Ishikawa (cell line): ENCODE data around the gene ZFYVE1.

Experiments
- CEBPB ChIP-seq: IDR thresholded peaks from 2 replicates; pipeline ENCODE4 v1.6.1; 2012
- CREB1 ChIP-seq: IDR thresholded peaks from 2 replicates; pipeline ENCODE4 v1.6.1; 2012; ENCODE audit warnings: low read depth
- EGR1 ChIP-seq: IDR thresholded peaks from 2 replicates; pipeline ENCODE4 v1.6.1; 2012
- EP300 ChIP-seq: IDR thresholded peaks from 2 replicates; pipeline ENCODE4 v1.6.1; 2012; ENCODE audit warnings: borderline replicate concordance
- FOXM1 ChIP-seq: IDR thresholded peaks from 2 replicates; pipeline ENCODE4 v1.6.1; 2012; ENCODE audit warnings: low read depth, borderline replicate concordance
- NFIC ChIP-seq: IDR thresholded peaks from 2 replicates; pipeline ENCODE4 v1.6.1; 2012
- RAD21 ChIP-seq: IDR thresholded peaks from 2 replicates; pipeline ENCODE4 v1.6.1; 2012; ENCODE audit warnings: low read depth
- TAF1 ChIP-seq: IDR thresholded peaks from 2 replicates; pipeline ENCODE4 v1.6.1; 2012; ENCODE audit warnings: low read depth, mild to moderate bottlenecking
- TCF12 ChIP-seq: IDR thresholded peaks from 2 replicates; pipeline ENCODE4 v1.6.1; 2012; ENCODE audit warnings: low read depth
- TEAD4 ChIP-seq: IDR thresholded peaks from 2 replicates; pipeline ENCODE4 v1.6.1; 2012
- YY1 ChIP-seq: IDR thresholded peaks from 2 replicates; pipeline ENCODE4 v1.6.1; 2012; ENCODE audit warnings: low read depth
- ZBTB7A ChIP-seq: IDR thresholded peaks from 2 replicates; pipeline ENCODE4 v1.6.1; 2012; ENCODE audit warnings: low read depth
- TF ChIP-seq, protein P1 (sequence below): IDR thresholded peaks from 2 replicates; pipeline ENCODE4 v1.6.1; 2012; ENCODE audit warnings: low read depth, mild to moderate bottlenecking
- TF ChIP-seq, protein P2 (sequence below): IDR thresholded peaks from 2 replicates; pipeline ENCODE4 v1.6.1; 2012
- TF ChIP-seq, protein P3 (sequence below): IDR thresholded peaks from 2 replicates; pipeline ENCODE4 v1.6.1; 2012

ZFYVE1 gene

DNA sequence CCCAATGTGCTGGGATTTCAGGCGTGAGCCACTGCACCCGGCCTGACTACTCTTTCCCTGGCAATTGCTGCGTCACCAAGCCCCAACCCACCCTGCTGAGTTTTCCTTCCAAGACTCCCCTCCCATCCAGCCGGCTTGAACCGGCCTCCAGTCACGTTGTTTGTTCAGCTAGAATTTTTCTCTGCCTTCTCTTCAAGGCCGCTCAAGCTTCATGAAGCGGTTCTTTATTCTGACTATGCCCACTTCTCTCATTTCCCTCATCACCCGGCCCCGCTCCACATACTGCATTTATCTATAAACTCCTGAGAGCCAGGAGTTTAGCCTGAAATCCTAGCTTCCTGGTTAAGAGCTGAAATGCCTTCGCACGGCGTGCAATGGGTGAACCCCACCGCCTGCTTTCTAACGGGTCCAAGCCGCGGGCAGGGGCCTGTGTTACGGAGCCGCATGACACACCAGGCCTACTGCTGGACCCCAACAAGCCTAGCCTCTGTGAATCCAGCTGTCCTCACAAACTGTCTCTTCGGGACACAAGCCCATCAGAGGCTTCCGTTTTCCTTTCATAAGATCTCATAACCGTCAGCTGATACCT lies 101.6 kb downstream of the ZFYVE1 start:
- TF ChIP-seq EGR1 (no peak), TAF1 (no peak), EP300 (no peak), NFIC (no peak), CREB1 (no peak), FOXM1 (no peak), TCF12 (no peak), TEAD4 (no peak), YY1 (no peak)
- TF ChIP-seq, protein P1, sequence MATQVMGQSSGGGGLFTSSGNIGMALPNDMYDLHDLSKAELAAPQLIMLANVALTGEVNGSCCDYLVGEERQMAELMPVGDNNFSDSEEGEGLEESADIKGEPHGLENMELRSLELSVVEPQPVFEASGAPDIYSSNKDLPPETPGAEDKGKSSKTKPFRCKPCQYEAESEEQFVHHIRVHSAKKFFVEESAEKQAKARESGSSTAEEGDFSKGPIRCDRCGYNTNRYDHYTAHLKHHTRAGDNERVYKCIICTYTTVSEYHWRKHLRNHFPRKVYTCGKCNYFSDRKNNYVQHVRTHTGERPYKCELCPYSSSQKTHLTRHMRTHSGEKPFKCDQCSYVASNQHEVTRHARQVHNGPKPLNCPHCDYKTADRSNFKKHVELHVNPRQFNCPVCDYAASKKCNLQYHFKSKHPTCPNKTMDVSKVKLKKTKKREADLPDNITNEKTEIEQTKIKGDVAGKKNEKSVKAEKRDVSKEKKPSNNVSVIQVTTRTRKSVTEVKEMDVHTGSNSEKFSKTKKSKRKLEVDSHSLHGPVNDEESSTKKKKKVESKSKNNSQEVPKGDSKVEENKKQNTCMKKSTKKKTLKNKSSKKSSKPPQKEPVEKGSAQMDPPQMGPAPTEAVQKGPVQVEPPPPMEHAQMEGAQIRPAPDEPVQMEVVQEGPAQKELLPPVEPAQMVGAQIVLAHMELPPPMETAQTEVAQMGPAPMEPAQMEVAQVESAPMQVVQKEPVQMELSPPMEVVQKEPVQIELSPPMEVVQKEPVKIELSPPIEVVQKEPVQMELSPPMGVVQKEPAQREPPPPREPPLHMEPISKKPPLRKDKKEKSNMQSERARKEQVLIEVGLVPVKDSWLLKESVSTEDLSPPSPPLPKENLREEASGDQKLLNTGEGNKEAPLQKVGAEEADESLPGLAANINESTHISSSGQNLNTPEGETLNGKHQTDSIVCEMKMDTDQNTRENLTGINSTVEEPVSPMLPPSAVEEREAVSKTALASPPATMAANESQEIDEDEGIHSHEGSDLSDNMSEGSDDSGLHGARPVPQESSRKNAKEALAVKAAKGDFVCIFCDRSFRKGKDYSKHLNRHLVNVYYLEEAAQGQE: no peak
- TF ChIP-seq, protein P2, sequence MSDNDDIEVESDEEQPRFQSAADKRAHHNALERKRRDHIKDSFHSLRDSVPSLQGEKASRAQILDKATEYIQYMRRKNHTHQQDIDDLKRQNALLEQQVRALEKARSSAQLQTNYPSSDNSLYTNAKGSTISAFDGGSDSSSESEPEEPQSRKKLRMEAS: no peak

DNA sequence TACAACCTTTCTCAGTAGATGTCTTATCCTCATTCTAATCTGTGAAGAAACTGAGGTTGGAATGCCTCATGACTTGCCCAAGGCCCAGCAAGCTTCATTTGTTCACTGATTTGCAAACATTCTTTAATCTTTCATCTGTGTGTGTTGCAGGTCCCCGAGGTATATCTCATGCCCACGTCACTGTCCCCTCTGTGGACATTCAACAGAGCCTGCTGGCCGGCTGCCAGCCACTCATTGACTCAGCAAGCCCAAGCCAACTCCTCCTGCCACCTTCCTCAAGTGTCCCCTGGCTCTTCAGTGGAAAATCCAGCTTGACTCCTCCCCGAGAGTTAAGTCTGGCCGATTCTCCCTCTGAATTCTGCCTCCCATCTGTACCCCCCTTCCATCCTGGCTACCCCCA lies 102.6 kb downstream of the ZFYVE1 start:
- TF ChIP-seq EP300: no peak
- no peak for TF ChIP-seq RAD21
- no peak for TF ChIP-seq TEAD4
- TF ChIP-seq FOXM1: no peak
- TF ChIP-seq, protein P2: no peak
- no peak for TF ChIP-seq TCF12
- no peak for TF ChIP-seq TAF1
- no peak for TF ChIP-seq CEBPB
- TF ChIP-seq ZBTB7A: no peak

DNA sequence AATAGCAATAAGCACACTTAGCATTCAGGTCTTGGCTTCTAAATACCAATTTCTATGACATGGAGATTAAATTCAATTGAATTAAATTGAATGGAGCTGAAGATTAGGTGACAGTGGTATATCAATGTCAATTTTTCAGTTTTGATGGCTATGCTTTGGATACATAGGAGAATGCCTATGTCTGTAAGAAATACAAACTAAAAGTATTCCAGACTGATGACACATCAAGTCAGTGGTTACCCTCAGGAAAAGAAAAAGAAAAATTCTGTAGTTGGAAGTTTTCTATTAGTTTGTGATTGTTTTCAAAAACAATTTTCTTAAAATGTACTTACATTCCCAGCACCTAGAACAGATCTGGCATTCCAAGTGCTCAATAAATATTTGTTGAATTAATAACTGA lies 105.5 kb downstream of the ZFYVE1 start:
- TF ChIP-seq, protein P2: no peak
- TF ChIP-seq TCF12 (no peak), ZBTB7A (no peak), FOXM1 (no peak), CEBPB (no peak), NFIC (no peak), EGR1 (no peak), YY1 (no peak), TEAD4 (no peak), EP300 (no peak), TAF1 (no peak), RAD21 (no peak), CREB1 (no peak)
- TF ChIP-seq, protein P1: no peak
- TF ChIP-seq, protein P3, sequence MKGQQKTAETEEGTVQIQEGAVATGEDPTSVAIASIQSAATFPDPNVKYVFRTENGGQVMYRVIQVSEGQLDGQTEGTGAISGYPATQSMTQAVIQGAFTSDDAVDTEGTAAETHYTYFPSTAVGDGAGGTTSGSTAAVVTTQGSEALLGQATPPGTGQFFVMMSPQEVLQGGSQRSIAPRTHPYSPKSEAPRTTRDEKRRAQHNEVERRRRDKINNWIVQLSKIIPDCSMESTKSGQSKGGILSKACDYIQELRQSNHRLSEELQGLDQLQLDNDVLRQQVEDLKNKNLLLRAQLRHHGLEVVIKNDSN: no peak

DNA sequence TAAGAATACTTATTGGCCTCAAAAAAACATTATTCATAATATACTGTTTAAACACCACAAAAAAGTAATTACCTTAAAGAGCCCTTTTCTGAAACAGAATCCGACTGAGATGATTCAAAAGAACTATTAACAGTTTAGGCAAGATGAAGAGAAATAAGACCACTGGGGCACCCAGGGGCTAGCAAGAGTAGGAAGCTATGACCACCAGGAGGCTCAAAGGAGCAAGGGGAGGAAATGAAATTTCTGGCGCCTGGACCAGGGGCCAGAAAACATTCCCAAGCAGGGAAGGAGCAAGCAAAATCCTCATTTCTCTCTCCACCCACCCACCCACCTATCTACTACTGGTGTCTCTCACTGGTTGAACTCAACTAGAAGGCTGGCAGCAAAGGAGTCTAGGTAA lies 106.9 kb downstream of the ZFYVE1 start:
- TF ChIP-seq CREB1: no peak
- no peak for TF ChIP-seq TCF12
- no peak for TF ChIP-seq NFIC
- TF ChIP-seq TEAD4: no peak
- no peak for TF ChIP-seq TAF1
- no peak for TF ChIP-seq ZBTB7A
- TF ChIP-seq EP300: no peak
- TF ChIP-seq CEBPB: no peak
- TF ChIP-seq EGR1: no peak
- no peak for TF ChIP-seq RAD21
- no peak for TF ChIP-seq YY1
- TF ChIP-seq FOXM1: no peak
- TF ChIP-seq, protein P3: no peak
- TF ChIP-seq, protein P2: no peak
